Gastroesophageal sphincter (tissue), 4 donors: ENCODE results near the gene PAPPA. TPM values are rescaled to one million over a fixed set of nuclear protein-coding genes. Genes with fewer than 3 reads are reported as not detected.

Source experiments
- ATAC-seq: fragments of 150-250 bp; one replicate; pipeline ENCODE4 v1.9.1; 2016; ENCODE audit warnings: mild to moderate bottlenecking, moderate library complexity
- H3K27ac ChIP-seq, 4 donors: fragments of 200-600 bp; sonication (generic) in 3 of 4; 1 replicate in 3 of 4; 2 replicates in 1 of 4; pipeline ENCODE4 v1.5.1; 2016 to 2019
- H3K27me3 ChIP-seq: fragments of 200-600 bp; sonication (generic); one replicate; pipeline ENCODE4 v1.5.1; 2019
- H3K36me3 ChIP-seq, 2 donors: fragments of 200-600 bp; sonication (generic); one replicate each; pipeline ENCODE4 v1.5.1; 2019; ENCODE audit warnings: control low read depth in 1 of 2
- H3K4me1 ChIP-seq, 3 donors: fragments of 200-600 bp; sonication (generic); 1 replicate in 2 of 3; 2 replicates in 1 of 3; pipeline ENCODE4 v1.5.1; 2016 to 2019; ENCODE audit warnings: control low read depth in 2 of 3
- H3K4me3 ChIP-seq, 2 donors: fragments of 200-600 bp; sonication (generic); one replicate each; pipeline ENCODE4 v1.5.1; 2019; ENCODE audit warnings: mild to moderate bottlenecking in 1 of 2, moderate library complexity in 1 of 2
- H3K9me3 ChIP-seq, 3 donors: fragments of 200-600 bp; sonication (generic); one replicate each; pipeline ENCODE4 v1.5.1; 2017 to 2019; ENCODE audit warnings: control low read depth in 2 of 3
- EP300 ChIP-seq: sonication (generic); formaldehyde crosslinking; IDR thresholded peaks from one replicate; pipeline ENCODE4 v1.6.1; 2017; ENCODE audit warnings: antibody characterized with exemption, mild to moderate bottlenecking
- POLR2A ChIP-seq, 2 donors: fragments of 450-650 bp; IDR thresholded peaks; one replicate each; pipeline ENCODE4 v1.6.1; 2017; ENCODE audit warnings: antibody characterized with exemption in 2 of 2, mild to moderate bottlenecking in 2 of 2, moderate library complexity in 1 of 2
- POLR2AphosphoS5 ChIP-seq: sonication (generic); formaldehyde crosslinking; IDR thresholded peaks from one replicate; pipeline ENCODE4 v1.6.1; 2017; ENCODE audit warnings: antibody characterized with exemption
- WGBS, 2 donors: methylation state at CpG; one replicate each; pipeline ENCODE4 v1.1.5; 2018; ENCODE audit warnings: low coverage in 1 of 2; 5-methylcytosine and 5-hydroxymethylcytosine counted together
- total RNA-seq, 4 donors: library from RNA; depleted of rRNA; stranded (reverse); fragments of >200 nt; gene quantifications; one replicate each; pipeline ENCODE4 v1.1.0, GENCODE V29; 2016
- TF ChIP-seq, protein P1 (sequence below), 4 experiments: fragments of 200-600 bp in 2 of 4; fragments of 450-650 bp in 2 of 4; sonication (generic) in 1 of 4; IDR thresholded peaks; one replicate each; pipeline ENCODE4 v1.5.1; 2017 to 2019; ENCODE audit warnings: antibody characterized with exemption in 4 of 4, mild to moderate bottlenecking in 2 of 4, moderate library complexity in 2 of 4

PAPPA gene
- total RNA-seq, 4 donors from 2014 or later = 1.9 to 5.7 (median 3.2) TPM

DNA sequence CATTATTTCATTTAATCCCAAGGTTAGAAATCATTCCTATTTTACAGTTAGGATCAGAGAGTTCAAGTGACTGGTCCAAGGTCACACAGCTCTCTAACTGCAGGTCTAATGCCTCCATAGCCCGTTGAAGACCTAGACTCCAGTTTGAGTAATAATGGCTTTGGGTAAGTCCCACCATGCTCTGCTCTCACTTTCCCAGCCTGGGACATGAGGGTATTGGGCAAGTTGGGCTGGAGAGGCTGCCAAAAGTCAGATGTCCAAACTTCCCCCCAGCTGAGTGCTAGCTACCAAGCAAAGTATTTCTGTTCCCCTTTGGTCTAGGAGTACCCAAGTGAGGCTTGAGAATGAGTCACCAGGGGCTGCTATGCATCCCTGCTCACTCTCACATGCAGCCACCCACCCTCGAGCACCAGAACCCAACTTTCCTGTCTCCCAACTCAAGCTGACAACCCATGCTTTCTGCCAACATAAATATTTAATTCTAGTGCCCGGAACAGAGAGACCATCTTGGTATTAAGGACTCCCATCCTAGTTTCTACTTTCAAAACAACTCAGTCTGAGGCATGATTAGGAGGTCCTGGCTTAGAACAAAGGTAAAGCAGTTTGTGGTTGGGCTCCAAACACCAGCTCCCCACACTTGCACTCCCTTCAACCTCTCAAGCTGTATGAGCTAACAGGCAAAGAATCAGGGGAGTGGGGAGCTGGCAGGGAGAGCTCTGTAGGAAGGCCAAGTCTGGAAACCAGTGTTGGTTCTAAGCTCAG, 297.0 kb downstream of the PAPPA start:
- WGBS, 2 donors = 32 to 35% methylated on average over 2 to 3 of the region's 3 CpGs
- no peak overlapping the region for H3K4me3 ChIP-seq
- TF ChIP-seq POLR2A (IDR thresholded peaks at IDR 0.05) (no peak), EP300 (no peak), POLR2AphosphoS5 (no peak)
- TF ChIP-seq, protein P1, sequence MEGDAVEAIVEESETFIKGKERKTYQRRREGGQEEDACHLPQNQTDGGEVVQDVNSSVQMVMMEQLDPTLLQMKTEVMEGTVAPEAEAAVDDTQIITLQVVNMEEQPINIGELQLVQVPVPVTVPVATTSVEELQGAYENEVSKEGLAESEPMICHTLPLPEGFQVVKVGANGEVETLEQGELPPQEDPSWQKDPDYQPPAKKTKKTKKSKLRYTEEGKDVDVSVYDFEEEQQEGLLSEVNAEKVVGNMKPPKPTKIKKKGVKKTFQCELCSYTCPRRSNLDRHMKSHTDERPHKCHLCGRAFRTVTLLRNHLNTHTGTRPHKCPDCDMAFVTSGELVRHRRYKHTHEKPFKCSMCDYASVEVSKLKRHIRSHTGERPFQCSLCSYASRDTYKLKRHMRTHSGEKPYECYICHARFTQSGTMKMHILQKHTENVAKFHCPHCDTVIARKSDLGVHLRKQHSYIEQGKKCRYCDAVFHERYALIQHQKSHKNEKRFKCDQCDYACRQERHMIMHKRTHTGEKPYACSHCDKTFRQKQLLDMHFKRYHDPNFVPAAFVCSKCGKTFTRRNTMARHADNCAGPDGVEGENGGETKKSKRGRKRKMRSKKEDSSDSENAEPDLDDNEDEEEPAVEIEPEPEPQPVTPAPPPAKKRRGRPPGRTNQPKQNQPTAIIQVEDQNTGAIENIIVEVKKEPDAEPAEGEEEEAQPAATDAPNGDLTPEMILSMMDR (IDR thresholded peaks at IDR 0.05) = no peak
- H3K27me3 ChIP-seq = no peaks in the 10 kb centered on the region
- ATAC-seq = no peak
- H3K9me3 ChIP-seq = no peaks in the 10 kb centered on the region
- no peak overlapping the region for H3K27ac ChIP-seq
- no peaks in the 10 kb centered on the region for H3K36me3 ChIP-seq
- H3K4me1 ChIP-seq = peaks cover 0 to 12% (median 0%) of the 10 kb centered on the region in 3 donors

DNA sequence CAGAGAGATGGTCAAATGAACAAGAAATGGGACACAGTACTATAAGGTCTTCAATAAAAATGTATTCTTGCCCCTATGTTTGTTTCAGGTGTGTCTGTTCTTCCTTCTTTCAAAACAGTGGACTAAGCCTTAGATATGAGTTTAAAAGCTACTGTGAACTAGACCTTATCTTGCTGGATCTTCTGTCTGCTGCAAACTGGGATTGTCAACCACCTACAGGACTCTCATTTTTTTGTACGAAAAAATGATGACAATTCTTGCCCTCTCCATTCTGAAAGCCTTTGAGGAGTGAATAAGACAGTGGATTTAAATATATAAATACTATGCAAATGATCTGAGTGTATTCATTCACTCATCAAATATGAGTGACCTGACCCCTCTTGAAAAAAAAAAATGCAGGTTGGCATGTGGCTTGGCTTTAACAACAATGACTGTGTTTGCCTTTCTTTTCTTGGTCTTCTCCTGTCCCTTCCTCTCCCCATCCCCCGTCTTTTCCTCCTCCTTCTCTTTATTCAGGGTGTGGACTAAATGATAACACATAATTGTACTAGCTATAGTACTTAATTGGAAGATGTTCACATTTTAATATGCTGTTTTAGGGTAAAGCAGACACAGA, 298.0 kb downstream of the PAPPA start:
- Histone ChIP-seq H3K36me3 (no peaks in the 10 kb centered on the region), H3K4me1 (peaks cover 0 to 12% (median 0%) of the 10 kb centered on the region in 3 donors), H3K9me3 (peaks cover 0 to 5% (median 0%) of the 10 kb centered on the region in 3 donors), H3K27ac (no peak overlapping the region), H3K27me3 (no peaks in the 10 kb centered on the region), H3K4me3 (no peak overlapping the region)
- no peak for TF ChIP-seq POLR2AphosphoS5
- no peak for TF ChIP-seq EP300
- TF ChIP-seq, protein P1 (IDR thresholded peaks at IDR 0.05) = no peak
- TF ChIP-seq POLR2A (IDR thresholded peaks at IDR 0.05) = no peak
- no peak for ATAC-seq
- WGBS, 2 donors = 80 to 100% methylated on average over 1 to 2 of the region's 2 CpGs
